Uterus (tissue), 4 donors: ENCODE results near the gene NFATC4. TPM values are rescaled to one million over a fixed set of nuclear protein-coding genes. Genes with fewer than 3 reads are reported as not detected.
"Not testable (repeated sequence)": the region's sequence is repeated elsewhere in the genome, so short reads cannot be mapped to it uniquely, and the experiment has no call there.

Source experiments
- DNase-seq, 2 donors: peaks; one replicate each; pipeline ENCODE4 v3.0.0-alpha.2; 2019 to 2020
- H3K27ac ChIP-seq, 2 donors: fragments of 200-600 bp; sonication (generic); 1 replicate in 1 of 2; 2 replicates in 1 of 2; pipeline ENCODE4 v1.5.1; 2016 to 2018
- H3K27me3 ChIP-seq, 2 donors: fragments of 200-600 bp; sonication (generic); one replicate each; pipeline ENCODE4 v1.5.1; 2018 to 2019; ENCODE audit warnings: control low read depth in 1 of 2
- H3K36me3 ChIP-seq, 2 donors: fragments of 200-600 bp; sonication (generic); one replicate each; pipeline ENCODE4 v1.5.1; 2019; ENCODE audit warnings: control low read depth in 1 of 2
- H3K4me1 ChIP-seq, 2 donors: fragments of 200-600 bp; sonication (generic); one replicate each; pipeline ENCODE4 v1.5.1; 2018 to 2019; ENCODE audit warnings: control low read depth in 1 of 2
- H3K4me3 ChIP-seq, 2 donors: fragments of 200-600 bp; sonication (generic); 1 replicate in 1 of 2; 2 replicates in 1 of 2; pipeline ENCODE4 v1.5.1; 2018 to 2019; ENCODE audit warnings: mild to moderate bottlenecking in 1 of 2
- H3K9me3 ChIP-seq, 2 donors: fragments of 200-600 bp; sonication (generic); one replicate each; pipeline ENCODE4 v1.5.1; 2019; ENCODE audit warnings: control low read depth in 1 of 2
- CTCF ChIP-seq, 4 experiments: fragments of 200-600 bp in 2 of 4; fragments of 450-650 bp in 2 of 4; sonication (generic) in 2 of 4; IDR thresholded peaks; one replicate each; pipeline ENCODE4 v1.5.1; 2016 to 2019; ENCODE audit warnings: antibody characterized with exemption in 4 of 4, mild to moderate bottlenecking in 2 of 4, moderate library complexity in 1 of 4
- POLR2A ChIP-seq, 2 donors: fragments of 450-650 bp; IDR thresholded peaks; one replicate each; pipeline ENCODE4 v1.6.1; 2016; ENCODE audit warnings: antibody characterized with exemption in 2 of 2, mild to moderate bottlenecking in 1 of 2, moderate library complexity in 1 of 2
- intact Hi-C: fragments of 100-400 bp; cut with DNase I; formaldehyde crosslinking; loops from one replicate; pipeline ENCODE4 v1.15.1; 2023; ENCODE audit warnings: low total_unique reads
- total RNA-seq, 4 donors: library from RNA; depleted of rRNA in 3 of 4; stranded (reverse); fragments of >200 nt in 3 of 4; gene quantifications; one replicate each; pipeline versions ENCODE4 v1.1.0 to v1.2.4, GENCODE V29; 2014 to 2023
- donor health status: DM: yes; HTN: yes; CAD: no.

The NFATC4 gene
- total RNA-seq, 4 donors from 2014 or later, result 25.6 to 187 (median 86.4) TPM

GRCh38 chr14:24381363-24382063 lies 13.5 kb downstream of the NFATC4 start:
- TF ChIP-seq POLR2A (IDR thresholded peaks at IDR 0.05) (no peak), CTCF (IDR thresholded peaks at IDR 0.05) (no peak)
- DNase-seq, result no peak
- intact Hi-C loops, result no loop called here

DNA sequence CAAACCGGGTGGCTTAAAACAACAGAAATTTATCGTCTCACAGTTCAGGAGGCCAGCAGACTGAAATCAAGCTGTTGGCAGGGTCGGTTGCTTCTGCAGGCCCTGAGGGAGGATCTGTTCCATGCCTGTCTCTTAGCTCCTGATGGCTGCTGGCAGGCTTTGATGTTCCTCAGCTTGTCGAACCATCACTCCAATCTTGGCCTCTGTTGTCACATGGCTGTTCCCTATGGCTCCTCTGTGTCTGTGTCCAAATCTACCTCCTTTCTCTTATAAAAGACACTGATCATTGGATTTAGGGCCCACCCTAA lies 14.0 kb downstream of the NFATC4 start:
- Histone ChIP-seq H3K4me3 (no peak overlapping the region), H3K27ac (no peak overlapping the region), H3K36me3 (no peaks in the 10 kb centered on the region), H3K27me3 (no peaks in the 10 kb centered on the region), H3K4me1 (no peaks in the 10 kb centered on the region), H3K9me3 (no peaks in the 10 kb centered on the region)
- intact Hi-C loops, result no loop called here
- TF ChIP-seq CTCF (IDR thresholded peaks at IDR 0.05) (no peak), POLR2A (IDR thresholded peaks at IDR 0.05) (no peak)
- no peak for DNase-seq

More at GRCh38 chr14:24381363-24382063, 13.5 kb downstream of the NFATC4 start:
- H3K9me3 ChIP-seq, result no peaks in the 10 kb centered on the region
- H3K36me3 ChIP-seq, result no peaks in the 10 kb centered on the region
- no peaks in the 10 kb centered on the region for H3K4me1 ChIP-seq
- H3K4me3 ChIP-seq, result no peak overlapping the region
- H3K27ac ChIP-seq, result no peak overlapping the region
- no peaks in the 10 kb centered on the region for H3K27me3 ChIP-seq

- no peak overlapping the region for H3K27ac ChIP-seq
- intact Hi-C loops, result no loop called here
- no peak overlapping the region for H3K4me3 ChIP-seq
- H3K27me3 ChIP-seq, result no peaks in the 10 kb centered on the region
- no peaks in the 10 kb centered on the region for H3K4me1 ChIP-seq
- TF ChIP-seq CTCF (IDR thresholded peaks at IDR 0.05) (no peak), POLR2A (IDR thresholded peaks at IDR 0.05) (no peak)
- DNase-seq, result no peak
- no peaks in the 10 kb centered on the region for H3K36me3 ChIP-seq
- no peaks in the 10 kb centered on the region for H3K9me3 ChIP-seq
Observed at GRCh38 chr14:24384169-24384568, 16.2 kb downstream of the NFATC4 start.

GRCh38 chr14:24385524-24385923 lies 17.5 kb downstream of the NFATC4 start:
- no peaks in the 10 kb centered on the region for H3K27me3 ChIP-seq
- no peak overlapping the region for H3K27ac ChIP-seq
- TF ChIP-seq CTCF (IDR thresholded peaks at IDR 0.05) (no peak), POLR2A (IDR thresholded peaks at IDR 0.05) (no peak)
- H3K4me3 ChIP-seq, result no peak overlapping the region
- no peaks in the 10 kb centered on the region for H3K36me3 ChIP-seq
- H3K9me3 ChIP-seq, result no peaks in the 10 kb centered on the region
- no peaks in the 10 kb centered on the region for H3K4me1 ChIP-seq
- DNase-seq, result no peak
- intact Hi-C loops, result no loop called here

DNA sequence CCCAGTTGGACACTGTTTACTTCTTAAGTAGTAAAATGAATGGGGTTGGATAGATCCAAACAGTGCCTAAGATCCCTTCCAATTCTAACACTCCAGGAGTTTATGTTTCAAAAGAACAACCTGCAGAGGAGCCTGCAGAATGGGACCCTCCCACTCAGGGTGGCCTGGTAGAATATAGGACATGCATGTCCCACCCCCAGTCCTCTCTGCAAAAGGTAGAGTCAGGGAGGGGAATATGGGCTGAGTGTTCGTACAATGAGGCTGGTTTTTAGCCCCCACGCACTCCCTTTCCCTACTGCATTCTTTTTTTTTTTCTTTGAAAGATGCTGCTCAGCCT lies 19.0 kb downstream of the NFATC4 start:
- TF ChIP-seq CTCF (IDR thresholded peaks at IDR 0.05) (no peak), POLR2A (IDR thresholded peaks at IDR 0.05) (no peak)
- no peaks in the 10 kb centered on the region for H3K27me3 ChIP-seq
- no peaks in the 10 kb centered on the region for H3K9me3 ChIP-seq
- intact Hi-C loops, result no loop called here
- DNase-seq, result no peak
- no peak overlapping the region for H3K27ac ChIP-seq
- H3K4me3 ChIP-seq, result no peak overlapping the region
- H3K36me3 ChIP-seq, result no peaks in the 10 kb centered on the region
- no peaks in the 10 kb centered on the region for H3K4me1 ChIP-seq

- H3K4me3 ChIP-seq, intact Hi-C loops, H3K4me1 ChIP-seq, H3K9me3 ChIP-seq, H3K36me3 ChIP-seq, H3K27ac ChIP-seq, H3K27me3 ChIP-seq, DNase-seq: not testable (repeated sequence)
Observed at GRCh38 chr14:24387579-24387978, 19.6 kb downstream of the NFATC4 start.
